ENCODE data around the gene DOCK2. TPM values are rescaled to one million over a fixed set of nuclear protein-coding genes. Genes with fewer than 3 reads are reported as not detected.

DOCK2 gene
- total RNA-seq = 1 to 10 TPM; 3.1 to 3.9 (median 3.3) TPM

DNA sequence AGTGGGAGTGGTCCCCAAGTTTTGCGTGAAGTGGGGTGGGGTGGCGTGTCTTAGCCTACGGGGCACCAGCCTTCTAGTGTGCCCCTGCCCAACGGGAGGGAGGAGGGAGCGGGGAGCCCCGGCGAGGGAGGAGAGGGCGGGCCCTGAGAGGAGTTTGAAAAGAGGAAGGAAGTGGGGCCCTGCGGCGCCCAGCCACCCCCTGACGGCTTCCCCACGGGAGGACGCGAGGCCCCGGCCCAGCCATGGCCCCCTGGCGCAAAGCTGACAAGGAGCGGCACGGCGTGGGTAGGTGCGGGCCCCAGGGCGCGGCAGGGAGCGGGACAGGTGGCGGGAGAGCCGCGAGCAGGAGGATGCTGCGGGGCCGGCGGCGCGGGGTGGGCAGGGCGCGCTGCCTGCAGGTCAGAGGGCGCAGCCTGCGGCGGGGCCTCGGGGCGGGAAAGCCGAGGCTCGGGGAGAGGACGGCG, at the start of gene DOCK2:
TSS of gene DOCK2 (plus strand) at position 191 of the 464 bp plus-strand sequence. CDS start at position 243, 52 bp downstream.
- no peak for TF ChIP-seq POLR2A (IDR thresholded peaks at IDR 0.05)
- TF ChIP-seq CTCF (IDR thresholded peaks at IDR 0.05) = no peak
- DNase-seq (ENCODE audit: low spot score in 2 of 2) = peak in 1 of 2 donors; percentile 88
- intact Hi-C loops (cut with DNase I; ENCODE audit: low total_unique reads) = no loop called here
- H3K4me3 ChIP-seq (ENCODE audit: low read depth, poor library complexity, severe bottlenecking) = peak within 1 kb of the TSS; percentile 17
- 0 to 2% methylated on average over 26 to 28 of the region's 42 CpGs for WGBS, 2 donors

DNA sequence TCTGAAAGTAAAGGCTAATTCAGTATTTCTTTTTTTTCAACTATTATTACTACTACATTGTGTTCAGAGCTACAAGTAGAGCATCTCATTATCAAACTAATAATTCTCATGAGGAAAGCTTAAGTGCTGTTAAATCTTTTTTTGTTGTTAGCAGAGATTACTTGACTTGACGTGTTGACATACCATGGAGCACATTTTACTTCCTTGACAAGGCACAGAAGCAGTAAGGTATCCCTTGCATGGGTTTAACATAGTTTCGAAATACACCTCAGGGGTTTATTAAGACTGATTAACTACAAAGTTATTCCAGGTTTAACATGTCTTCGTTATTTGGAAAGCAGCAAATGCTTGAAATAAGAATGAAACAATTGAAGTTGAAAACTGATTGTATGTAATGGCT, 46.5 kb upstream of the DOCK2 start:
- no peak for DNase-seq (ENCODE audit: low spot score in 2 of 2)
- no peak overlapping the region for H3K4me3 ChIP-seq (ENCODE audit: low read depth, poor library complexity, severe bottlenecking)
- no peak for TF ChIP-seq CTCF (IDR thresholded peaks at IDR 0.05)
- no peak for TF ChIP-seq POLR2A (IDR thresholded peaks at IDR 0.05)
- intact Hi-C loops (cut with DNase I; ENCODE audit: low total_unique reads) = no loop called here
- 82 to 85% methylated on average over 3 of the region's 3 CpGs for WGBS, 2 donors

DNA sequence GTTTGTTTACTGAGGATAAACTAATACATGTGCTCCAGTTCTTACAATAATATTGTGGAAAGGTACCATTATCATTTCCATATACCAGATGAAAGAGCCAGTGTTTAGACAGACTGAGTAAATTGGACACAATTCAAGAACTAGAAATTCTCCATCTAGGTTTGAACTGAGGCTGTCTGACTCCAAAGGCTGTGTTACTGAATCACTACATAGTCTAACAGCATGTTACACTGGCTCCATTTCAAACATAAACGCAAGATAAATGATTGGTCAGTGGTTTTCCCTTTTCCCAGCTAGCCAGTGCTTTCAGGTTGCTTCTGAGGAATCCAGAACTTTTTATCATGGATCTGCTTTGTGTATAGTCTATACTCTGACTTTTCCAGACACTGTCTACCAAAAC, 45.4 kb upstream of the DOCK2 start:
- no peak overlapping the region for H3K4me3 ChIP-seq (ENCODE audit: low read depth, poor library complexity, severe bottlenecking)
- intact Hi-C loops (cut with DNase I; ENCODE audit: low total_unique reads) = no loop called here
- no peak for DNase-seq (ENCODE audit: low spot score in 2 of 2)
- 0% methylated on average over 1 of the region's 1 CpG for WGBS, 2 donors
- no peak for TF ChIP-seq POLR2A (IDR thresholded peaks at IDR 0.05)
- no peak for TF ChIP-seq CTCF (IDR thresholded peaks at IDR 0.05)

DNA sequence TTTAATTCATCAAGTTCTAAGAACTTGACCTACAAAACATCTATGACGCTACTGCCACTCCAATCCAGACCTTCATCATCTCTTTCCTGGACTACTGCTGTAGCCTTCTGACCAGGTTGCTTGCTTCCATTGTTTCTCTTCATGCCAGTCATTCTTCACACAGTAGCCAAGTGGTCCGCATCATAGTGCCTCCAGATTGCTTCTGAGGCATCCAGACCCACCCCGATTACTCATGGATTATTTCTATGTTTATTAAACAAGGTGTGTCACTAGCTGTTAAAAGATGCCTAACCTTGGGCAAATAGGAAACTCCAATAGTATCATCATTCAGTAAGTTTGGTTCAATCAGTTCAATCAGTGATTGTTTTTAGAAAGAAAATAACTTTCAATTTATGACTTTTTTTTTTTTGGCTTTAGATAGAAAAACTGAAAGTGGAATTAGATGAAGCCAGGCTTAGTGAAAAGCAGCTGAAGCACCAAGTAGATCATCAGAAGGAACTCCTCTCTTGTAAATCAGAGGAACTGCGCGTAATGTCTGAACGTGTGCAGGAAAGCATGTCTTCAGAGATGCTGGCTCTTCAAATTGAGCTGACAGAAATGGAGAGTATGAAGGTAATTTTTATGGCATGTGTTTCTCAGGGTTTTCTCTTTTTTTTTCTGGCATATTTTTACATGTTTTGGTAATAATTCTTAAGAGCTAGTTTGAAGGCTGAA, 44.0 kb upstream of the DOCK2 start:
- no peak overlapping the region for H3K4me3 ChIP-seq (ENCODE audit: low read depth, poor library complexity, severe bottlenecking)
- intact Hi-C loops (cut with DNase I; ENCODE audit: low total_unique reads) = no loop called here
- DNase-seq (ENCODE audit: low spot score in 2 of 2) = no peak
- 96% methylated on average over 6 of the region's 6 CpGs for WGBS, 2 donors
- no peak for TF ChIP-seq CTCF (IDR thresholded peaks at IDR 0.05)
- no peak for TF ChIP-seq POLR2A (IDR thresholded peaks at IDR 0.05)

DNA sequence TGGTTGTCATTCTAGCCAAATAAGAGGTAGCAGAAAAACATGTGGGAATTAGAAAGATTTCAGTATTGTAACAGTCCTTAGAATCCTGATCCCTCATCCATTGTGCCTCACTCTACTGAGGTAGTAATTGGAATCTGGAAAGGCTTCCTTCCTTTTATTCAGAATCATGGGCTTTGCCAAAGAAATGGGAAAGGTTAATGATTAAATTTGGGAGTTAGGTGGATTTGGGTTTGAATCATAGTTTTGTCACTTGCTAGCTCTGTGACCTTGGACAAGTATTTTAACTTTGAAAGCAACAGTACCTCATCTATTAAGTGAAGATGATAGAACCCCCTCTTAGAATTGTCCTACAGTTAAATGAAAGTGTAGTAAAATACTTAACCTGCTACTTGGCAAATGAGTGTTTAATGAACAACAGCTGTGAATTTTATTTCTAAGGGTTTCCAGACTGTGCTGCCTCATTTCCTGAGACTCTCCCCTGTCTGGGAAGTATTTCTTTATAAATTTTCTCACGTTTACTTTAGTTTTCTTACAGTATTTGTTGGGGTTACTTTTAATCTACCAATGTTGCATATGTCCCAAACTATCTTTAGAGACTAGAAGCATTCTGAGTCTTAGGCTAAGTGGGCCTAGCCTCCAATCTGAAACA, 41.8 kb upstream of the DOCK2 start:
- no peak for TF ChIP-seq CTCF (IDR thresholded peaks at IDR 0.05)
- intact Hi-C loops (cut with DNase I; ENCODE audit: low total_unique reads) = no loop called here
- DNase-seq (ENCODE audit: low spot score in 2 of 2) = no peak
- no peak overlapping the region for H3K4me3 ChIP-seq (ENCODE audit: low read depth, poor library complexity, severe bottlenecking)
- WGBS, 2 donors = 83 to 89% methylated on average over 1 of the region's 1 CpG

Measured in lower leg skin (tissue), 4 donors.